Measurements from ENCODE around the gene DCTN3. TPM values are rescaled to one million over a fixed set of nuclear protein-coding genes. Genes with fewer than 3 reads are reported as not detected.
A peak's percentile ranks its signal among the peaks of the same experiment; 100 is the strongest.

DCTN3 gene
- 10 to 100 TPM; 65.9 to 68.4 TPM for total RNA-seq

- DNase-seq = peak; percentile 95
- peak within 1 kb of the TSS; percentile 77 for H3K27ac Mint-ChIP-seq
- intact Hi-C loops (cut with DNase I, micrococcal nuclease) = loop anchor here (1.0 to 2.0 kb wide), 9 partner anchors 8 to 571 kb away; partner anchors contain the start of genes RPP25L (in 2 of the 2), DNAI1 (in 1 of the 2), DNAJB5 (in 1 of the 2) and FAM219A (in 1 of the 2)
- H3K4me1 Mint-ChIP-seq = peaks cover 25% of the 10 kb centered on the region
- POLR2A ChIA-PET = interaction anchor here (0.5 to 1.8 kb wide), 5 partner anchors 8 to 18 kb away, joined by 3 to 6 read pairs (median 4); partner anchors contain the start of gene RPP25L
- CTCF ChIA-PET = interaction anchor here (0.6 to 4.9 kb wide), 16 partner anchors 8 to 243 kb away, joined by 3 to 47 read pairs (median 4); partner anchors contain the start of genes ARID3C, GALT, MYORG and RPP25L
- peaks cover 1% of the 10 kb centered on the region for H3K36me3 Mint-ChIP-seq (ENCODE audit: low read depth)
- peak; percentile 99 for ATAC-seq
- H3K9me3 Mint-ChIP-seq (ENCODE audit: low read depth) = no peaks in the 10 kb centered on the region
- H3K27me3 Mint-ChIP-seq = peaks cover 25% of the 10 kb centered on the region
- peak within 1 kb of the TSS; percentile 88 for H3K4me3 Mint-ChIP-seq
These were observed at the start of gene DCTN3 for GRCh38 chr9:34620061-34620994. Gene DCTN3, minus strand, starts transcription at chr9:34620495. Its CDS starts 31 bp downstream, at chr9:34620464.

GRCh38 chr9:34665381-34666250 is 45.3 kb upstream of the DCTN3 start:
- Mint-ChIP-seq H3K27ac (peak overlapping the region; percentile 87), H3K27me3 (no peaks in the 10 kb centered on the region), H3K36me3 (ENCODE audit: low read depth) (peaks cover 19% of the 10 kb centered on the region), H3K4me3 (peak overlapping the region; percentile 77), H3K9me3 (ENCODE audit: low read depth) (peaks cover 12% of the 10 kb centered on the region), H3K4me1 (peaks cover 33% of the 10 kb centered on the region)
- DNase-seq (peak; percentile 93), ATAC-seq (peak; percentile 75)
- ChIA-PET CTCF (interaction anchor here (0.7 to 3.1 kb wide), 7 partner anchors 19 to 1528 kb away, joined by 3 to 23 read pairs (median 5); partner anchors contain the start of genes DCTN3, GALT and SIGMAR1), POLR2A (interaction anchor here (0.9 kb wide), 1 partner anchor 29 kb away, joined by 3 read pairs; the partner anchor contains the start of gene SIGMAR1)
- intact Hi-C loops (cut with DNase I, micrococcal nuclease) = loop anchor here (1.0 to 10.0 kb wide), 15 partner anchors 19 to 1149 kb away; partner anchors contain the start of genes DNAI1 (in 2 of the 2), FAM219A (in 2 of the 2), GALT (in 2 of the 2) and DCTN3 (in 1 of the 2)

GRCh38 chr9:34665067-34665380 is 44.7 kb upstream of the DCTN3 start:
- peak overlapping the region; percentile 87 for H3K27ac Mint-ChIP-seq
- H3K9me3 Mint-ChIP-seq (ENCODE audit: low read depth) = peaks cover 12% of the 10 kb centered on the region
- ChIA-PET CTCF (interaction anchor here (0.6 to 3.1 kb wide), 13 partner anchors 14 to 1529 kb away, joined by 3 to 23 read pairs (median 3); partner anchors contain the start of genes DCTN3, FANCG, GALT and IL11RA), POLR2A (interaction anchor here (0.9 kb wide), 1 partner anchor 28 kb away, joined by 3 read pairs; the partner anchor contains the start of gene SIGMAR1)
- peaks cover 33% of the 10 kb centered on the region for H3K4me1 Mint-ChIP-seq
- DNase-seq (no peak), ATAC-seq (peak; percentile 17)
- intact Hi-C loops (cut with DNase I, micrococcal nuclease) = loop anchor here (1.0 to 10.0 kb wide), 14 partner anchors 19 to 1150 kb away; partner anchors contain the start of genes DNAI1 (in 2 of the 2), FAM219A (in 2 of the 2), GALT (in 2 of the 2) and DNAJB5 (in 1 of the 2)
- H3K36me3 Mint-ChIP-seq (ENCODE audit: low read depth) = peaks cover 19% of the 10 kb centered on the region
- no peaks in the 10 kb centered on the region for H3K27me3 Mint-ChIP-seq
- H3K4me3 Mint-ChIP-seq = peak overlapping the region; percentile 77

GRCh38 chr9:34664281-34665066 is 44.2 kb upstream of the DCTN3 start:
- H3K4me3 Mint-ChIP-seq = peak overlapping the region; percentile 77
- POLR2A ChIA-PET = interaction anchor here (0.9 kb wide), 1 partner anchor 27 kb away, joined by 3 read pairs; the partner anchor contains the start of gene SIGMAR1
- H3K36me3 Mint-ChIP-seq (ENCODE audit: low read depth) = peaks cover 16% of the 10 kb centered on the region
- peaks cover 8% of the 10 kb centered on the region for H3K9me3 Mint-ChIP-seq (ENCODE audit: low read depth)
- CTCF ChIA-PET = interaction anchor here (0.6 to 3.1 kb wide), 17 partner anchors 13 to 1529 kb away, joined by 3 to 23 read pairs (median 3); partner anchors contain the start of genes DCTN3, FANCG, GALT and IL11RA
- ATAC-seq (peak; percentile 70), DNase-seq (peak; percentile 90)
- peak overlapping the region; percentile 73 for H3K27ac Mint-ChIP-seq
- no peaks in the 10 kb centered on the region for H3K27me3 Mint-ChIP-seq
- peaks cover 33% of the 10 kb centered on the region for H3K4me1 Mint-ChIP-seq
- intact Hi-C loops (cut with DNase I, micrococcal nuclease) = loop anchor here (1.0 to 10.0 kb wide), 15 partner anchors 18 to 1150 kb away; partner anchors contain the start of genes DNAI1 (in 2 of the 2), FAM219A (in 2 of the 2), GALT (in 2 of the 2) and DNAJB5 (in 1 of the 2)

- Mint-ChIP-seq H3K9me3 (ENCODE audit: low read depth) (no peaks in the 10 kb centered on the region), H3K27ac (peak overlapping the region; percentile 61), H3K27me3 (no peaks in the 10 kb centered on the region), H3K36me3 (ENCODE audit: low read depth) (peaks cover 9% of the 10 kb centered on the region), H3K4me1 (peaks cover 33% of the 10 kb centered on the region), H3K4me3 (no peak overlapping the region)
- ATAC-seq = no peak
- CTCF ChIA-PET = interaction anchor here (0.6 to 3.1 kb wide), 9 partner anchors 16 to 995 kb away, joined by 3 to 23 read pairs (median 3); partner anchors contain the start of genes GALT and RMRP
- POLR2A ChIA-PET = no interaction called here
- intact Hi-C loops (cut with DNase I, micrococcal nuclease) = loop anchor here in 1 of 2 experiments (10.0 kb wide), 3 partner anchors 618 to 1152 kb away; partner anchors contain the start of genes HINT2, SPAG8, TESK1 and UBAP2
- DNase-seq = no peak
These were observed 43.0 kb upstream of the DCTN3 start for GRCh38 chr9:34663303-34663605.

GRCh38 chr9:34662526-34663302 is 42.4 kb upstream of the DCTN3 start, which contains the start of gene CCL27:
Gene CCL27, minus strand, starts transcription at chr9:34662657. Its CDS starts 24 bp downstream, at chr9:34662633.
- intact Hi-C loops (cut with DNase I, micrococcal nuclease) = loop anchor here in 1 of 2 experiments (10.0 kb wide), 3 partner anchors 618 to 1152 kb away; partner anchors contain the start of genes HINT2, SPAG8, TESK1 and UBAP2
- Mint-ChIP-seq H3K27ac (peak within 1 kb of the TSS; percentile 61), H3K4me1 (peaks cover 33% of the 10 kb centered on the region), H3K4me3 (no peak within 1 kb of the TSS), H3K36me3 (ENCODE audit: low read depth) (peaks cover 6% of the 10 kb centered on the region), H3K27me3 (no peaks in the 10 kb centered on the region), H3K9me3 (ENCODE audit: low read depth) (no peaks in the 10 kb centered on the region)
- POLR2A ChIA-PET = no interaction called here
- DNase-seq (no peak), ATAC-seq (no peak)
- CTCF ChIA-PET = interaction anchor here (1.0 to 3.1 kb wide), 7 partner anchors 8 to 38 kb away, joined by 3 to 23 read pairs (median 4); partner anchors contain the start of gene GALT

GRCh38 chr9:34659592-34660253 is 39.4 kb upstream of the DCTN3 start:
- ATAC-seq = no peak
- intact Hi-C loops (cut with DNase I, micrococcal nuclease) = loop anchor here in 1 of 2 experiments (10.0 kb wide), 3 partner anchors 615 to 1155 kb away; partner anchors contain the start of genes HINT2, SPAG8, TESK1 and UBAP2
- no peak overlapping the region for H3K4me3 Mint-ChIP-seq
- no peaks in the 10 kb centered on the region for H3K9me3 Mint-ChIP-seq (ENCODE audit: low read depth)
- no peaks in the 10 kb centered on the region for H3K27me3 Mint-ChIP-seq
- peaks cover 4% of the 10 kb centered on the region for H3K36me3 Mint-ChIP-seq (ENCODE audit: low read depth)
- no peak overlapping the region for H3K27ac Mint-ChIP-seq
- peak; percentile 25 for DNase-seq
- POLR2A ChIA-PET = interaction anchor here (0.6 kb wide), 1 partner anchor 875 kb away, joined by 3 read pairs; no protein-coding TSS in a partner anchor
- CTCF ChIA-PET = interaction anchor here (0.6 to 1.1 kb wide), 2 partner anchors 23 to 55 kb away, joined by 3 to 7 read pairs; no protein-coding TSS in a partner anchor
- peaks cover 29% of the 10 kb centered on the region for H3K4me1 Mint-ChIP-seq

GRCh38 chr9:34658461-34658860 is 38.2 kb upstream of the DCTN3 start:
- Mint-ChIP-seq H3K4me3 (no peak overlapping the region), H3K4me1 (peaks cover 19% of the 10 kb centered on the region), H3K27me3 (no peaks in the 10 kb centered on the region), H3K9me3 (ENCODE audit: low read depth) (no peaks in the 10 kb centered on the region), H3K27ac (no peak overlapping the region), H3K36me3 (ENCODE audit: low read depth) (peaks cover 4% of the 10 kb centered on the region)
- ATAC-seq (no peak), DNase-seq (no peak)
- intact Hi-C loops (cut with DNase I, micrococcal nuclease) = no loop called here
- ChIA-PET CTCF (interaction anchor here (1.0 kb wide), 1 partner anchor 14 kb away, joined by 4 read pairs; no protein-coding TSS in a partner anchor), POLR2A (no interaction called here)
